ENCODE measurements around the gene UBE3B. TPM values are rescaled to one million over a fixed set of nuclear protein-coding genes. Genes with fewer than 3 reads are reported as not detected.

The UBE3B gene
- total and polyA plus RNA-seq, 8 donors = 9.4 to 104 (median 22.2) TPM

DNA sequence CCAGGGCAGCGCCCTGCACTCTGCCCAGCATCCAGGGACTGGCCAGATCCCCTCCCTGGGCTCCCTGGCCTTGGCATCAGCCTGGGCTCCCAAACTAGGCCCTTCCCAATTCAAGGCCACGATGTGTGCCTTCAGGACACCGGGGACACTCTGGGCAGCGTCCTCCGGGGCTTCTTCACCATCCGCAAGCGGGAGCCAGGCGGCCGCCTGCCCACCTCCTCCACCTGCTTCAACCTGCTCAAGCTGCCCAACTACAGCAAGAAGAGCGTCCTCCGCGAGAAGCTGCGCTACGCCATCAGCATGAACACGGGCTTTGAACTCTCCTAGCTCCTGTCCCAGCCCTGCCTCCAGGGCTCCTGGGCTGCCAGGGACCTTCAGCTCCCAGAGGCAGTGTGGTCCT lies 57.0 kb downstream of the UBE3B start:
- Histone ChIP-seq H3K9me3 (no peaks in the 10 kb centered on the region), H3K4me3 (no peak overlapping the region), H3K27ac (no peak overlapping the region), H3K36me3 (peaks cover 30 to 96% (median 78%) of the 10 kb centered on the region in 4 donors), H3K4me1 (no peaks in the 10 kb centered on the region), H3K27me3 (no peaks in the 10 kb centered on the region)
- no peak for TF ChIP-seq POLR2AphosphoS5 (IDR thresholded peaks at IDR 0.05)
- TF ChIP-seq POLR2A (IDR thresholded peaks at IDR 0.05) = no peak
- TF ChIP-seq EP300 (IDR thresholded peaks at IDR 0.05) = no peak
- TF ChIP-seq, protein P1, sequence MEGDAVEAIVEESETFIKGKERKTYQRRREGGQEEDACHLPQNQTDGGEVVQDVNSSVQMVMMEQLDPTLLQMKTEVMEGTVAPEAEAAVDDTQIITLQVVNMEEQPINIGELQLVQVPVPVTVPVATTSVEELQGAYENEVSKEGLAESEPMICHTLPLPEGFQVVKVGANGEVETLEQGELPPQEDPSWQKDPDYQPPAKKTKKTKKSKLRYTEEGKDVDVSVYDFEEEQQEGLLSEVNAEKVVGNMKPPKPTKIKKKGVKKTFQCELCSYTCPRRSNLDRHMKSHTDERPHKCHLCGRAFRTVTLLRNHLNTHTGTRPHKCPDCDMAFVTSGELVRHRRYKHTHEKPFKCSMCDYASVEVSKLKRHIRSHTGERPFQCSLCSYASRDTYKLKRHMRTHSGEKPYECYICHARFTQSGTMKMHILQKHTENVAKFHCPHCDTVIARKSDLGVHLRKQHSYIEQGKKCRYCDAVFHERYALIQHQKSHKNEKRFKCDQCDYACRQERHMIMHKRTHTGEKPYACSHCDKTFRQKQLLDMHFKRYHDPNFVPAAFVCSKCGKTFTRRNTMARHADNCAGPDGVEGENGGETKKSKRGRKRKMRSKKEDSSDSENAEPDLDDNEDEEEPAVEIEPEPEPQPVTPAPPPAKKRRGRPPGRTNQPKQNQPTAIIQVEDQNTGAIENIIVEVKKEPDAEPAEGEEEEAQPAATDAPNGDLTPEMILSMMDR (IDR thresholded peaks at IDR 0.05) = no peak
- WGBS, 5 donors = 89 to 96% (median 95%) methylated on average over 7 to 15 of the region's 15 CpGs
- intact Hi-C loops (cut with DNase I; ENCODE audit: low total_unique reads) = no loop called here
- no peak for DNase-seq

DNA sequence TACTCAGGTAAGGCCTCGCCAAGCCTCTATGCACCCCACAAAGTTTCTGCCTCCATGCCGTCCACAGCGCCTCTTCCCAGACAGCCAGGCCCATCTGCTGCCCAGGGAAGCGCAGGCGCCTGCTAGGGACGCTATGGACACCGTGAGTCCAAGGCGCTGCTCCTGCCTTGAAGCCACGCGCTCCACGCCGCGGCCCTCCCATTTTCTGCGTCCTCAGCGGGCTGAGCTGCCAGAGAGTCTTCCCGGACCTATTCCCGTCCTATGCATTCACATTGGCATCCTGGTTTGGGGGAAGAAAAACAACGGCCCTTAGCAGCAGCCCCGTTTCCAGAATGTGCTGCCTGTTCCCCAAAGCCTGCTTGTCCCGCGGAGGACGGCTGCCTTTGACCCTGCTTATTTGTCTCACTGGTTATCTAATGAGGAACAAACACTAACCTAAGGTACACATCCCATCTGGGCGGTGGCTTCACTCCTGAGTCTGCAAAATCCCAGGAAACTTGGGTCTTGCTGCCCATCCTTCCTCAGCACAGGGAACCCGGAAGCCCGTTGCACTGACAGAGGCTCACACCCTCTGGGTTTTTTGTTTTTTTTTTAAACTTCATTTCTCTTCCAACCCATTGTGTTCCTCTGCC lies 57.9 kb downstream of the UBE3B start:
- H3K9me3 ChIP-seq = no peaks in the 10 kb centered on the region
- H3K27ac ChIP-seq = no peak overlapping the region
- H3K27me3 ChIP-seq = no peaks in the 10 kb centered on the region
- 78 to 86% (median 80%) methylated on average over 22 to 25 of the region's 25 CpGs for WGBS, 5 donors
- TF ChIP-seq POLR2AphosphoS5 (IDR thresholded peaks at IDR 0.05) (no peak), POLR2A (IDR thresholded peaks at IDR 0.05) (no peak), EP300 (IDR thresholded peaks at IDR 0.05) (no peak)
- TF ChIP-seq, protein P1 (IDR thresholded peaks at IDR 0.05) = no peak
- peaks cover 26 to 96% (median 70%) of the 10 kb centered on the region in 4 donors for H3K36me3 ChIP-seq
- H3K4me1 ChIP-seq = no peaks in the 10 kb centered on the region
- intact Hi-C loops (cut with DNase I; ENCODE audit: low total_unique reads) = no loop called here
- no peak overlapping the region for H3K4me3 ChIP-seq
- DNase-seq = no peak

DNA sequence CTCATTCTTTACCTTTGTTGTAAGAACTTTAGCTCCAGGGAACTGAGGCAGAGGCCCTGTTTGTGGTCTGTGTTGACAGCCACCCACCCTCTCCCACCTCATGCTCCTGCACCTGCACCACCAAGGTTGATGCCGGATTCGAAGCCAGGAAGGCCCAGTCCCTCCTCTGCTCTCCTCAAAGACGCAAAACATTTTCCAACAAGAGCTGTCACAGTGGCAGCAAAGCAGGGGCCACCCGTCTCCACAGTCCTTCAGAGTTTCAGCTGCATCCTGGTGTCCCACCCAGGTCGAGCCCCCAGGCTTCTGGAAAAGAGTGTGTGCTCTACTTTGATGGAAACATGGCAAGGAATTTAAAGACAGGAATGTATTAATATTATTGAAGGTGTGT lies 58.4 kb downstream of the UBE3B start:
- TF ChIP-seq EP300 (IDR thresholded peaks at IDR 0.05) = no peak
- TF ChIP-seq POLR2A (IDR thresholded peaks at IDR 0.05) = no peak
- TF ChIP-seq POLR2AphosphoS5 (IDR thresholded peaks at IDR 0.05) = no peak
- TF ChIP-seq, protein P1 (IDR thresholded peaks at IDR 0.05) = no peak
- H3K4me3 ChIP-seq = no peak overlapping the region
- H3K36me3 ChIP-seq = peaks cover 21 to 96% (median 64%) of the 10 kb centered on the region in 4 donors
- H3K4me1 ChIP-seq = no peaks in the 10 kb centered on the region
- no peaks in the 10 kb centered on the region for H3K9me3 ChIP-seq
- no peaks in the 10 kb centered on the region for H3K27me3 ChIP-seq
- H3K27ac ChIP-seq = no peak overlapping the region
- 88 to 92% (median 88%) methylated on average over 5 of the region's 5 CpGs for WGBS, 5 donors
- intact Hi-C loops (cut with DNase I; ENCODE audit: low total_unique reads) = no loop called here
- DNase-seq = no peak

DNA sequence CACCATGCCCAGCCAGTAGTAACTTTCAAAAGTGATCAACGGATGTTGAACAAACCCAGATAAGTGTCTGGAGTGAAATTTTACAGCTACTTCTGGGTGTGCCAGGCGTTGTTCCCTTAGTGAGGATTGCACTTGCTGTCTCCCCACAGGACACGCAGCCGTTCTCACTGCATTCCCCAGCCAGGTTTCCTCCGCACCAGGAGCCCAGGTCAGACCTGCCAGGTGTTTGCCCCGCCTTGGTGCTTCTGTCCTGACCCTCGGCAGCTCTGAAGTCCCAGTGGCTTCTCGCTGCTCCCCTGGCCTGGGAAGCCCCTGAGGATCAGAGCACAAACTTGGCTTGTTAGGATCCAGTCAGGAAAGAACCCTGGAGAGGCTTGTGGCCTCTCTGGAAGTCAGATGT lies 59.7 kb downstream of the UBE3B start:
- H3K36me3 ChIP-seq = peaks cover 10 to 84% (median 52%) of the 10 kb centered on the region in 4 donors
- WGBS, 5 donors = 82 to 89% (median 87%) methylated on average over 8 of the region's 8 CpGs
- TF ChIP-seq, protein P1 (IDR thresholded peaks at IDR 0.05) = no peak
- TF ChIP-seq EP300 (IDR thresholded peaks at IDR 0.05) = no peak
- TF ChIP-seq POLR2AphosphoS5 (IDR thresholded peaks at IDR 0.05) = no peak
- no peak for TF ChIP-seq POLR2A (IDR thresholded peaks at IDR 0.05)
- H3K4me3 ChIP-seq = no peak overlapping the region
- DNase-seq = no peak
- H3K9me3 ChIP-seq = no peaks in the 10 kb centered on the region
- H3K4me1 ChIP-seq = no peaks in the 10 kb centered on the region
- H3K27me3 ChIP-seq = no peaks in the 10 kb centered on the region
- intact Hi-C loops (cut with DNase I; ENCODE audit: low total_unique reads) = no loop called here
- no peak overlapping the region for H3K27ac ChIP-seq

Measured in stomach (tissue), 9 donors.